GM23338 (cell line): Measurements from ENCODE around the gene PHYHIPL. TPM values are rescaled to one million over a fixed set of nuclear protein-coding genes. Genes with fewer than 3 reads are reported as not detected.

Experiments used
- ATAC-seq: fragments of 200-7000 bp; cut with Tn5 transposase; 3 replicates; pipeline ENCODE4 v1.9.1; 2020
- DNase-seq: peaks from one replicate; pipeline ENCODE4 v3.0.0-alpha.2; 2015; ENCODE audit warnings: low spot score
- H2AFZ ChIP-seq: fragments of 200-600 bp; sonication (generic); 2 replicates; pipeline ENCODE4 v1.8.0; 2016; ENCODE audit warnings: antibody characterized with exemption, mild to moderate bottlenecking, moderate library complexity
- H3F3A ChIP-seq: fragments of 200-600 bp; sonication (generic); replicated peaks from 2 replicates; pipeline ENCODE4 v1.8.0; 2017; ENCODE audit warnings: antibody characterized with exemption, mixed run types, low read depth
- H3K27ac ChIP-seq: fragments of 200-600 bp; sonication (generic); 2 replicates; pipeline ENCODE4 v1.6.1; 2016; ENCODE audit warnings: low read depth
- H3K27me3 ChIP-seq: fragments of 200-600 bp; sonication (generic); 2 replicates; pipeline ENCODE4 v1.8.0; 2016; ENCODE audit warnings: mild to moderate bottlenecking, mixed run types, moderate library complexity; ENCODE audit not compliant: insufficient read depth
- H3K36me3 ChIP-seq: fragments of 200-600 bp; sonication (generic); 2 replicates; pipeline ENCODE4 v1.8.0; 2016; ENCODE audit warnings: mild to moderate bottlenecking; ENCODE audit not compliant: insufficient read depth
- H3K4me1 ChIP-seq: fragments of 200-600 bp; sonication (generic); 2 replicates; pipeline ENCODE4 v1.8.0; 2016; ENCODE audit warnings: mild to moderate bottlenecking, moderate library complexity; ENCODE audit not compliant: insufficient read depth
- H3K4me2 ChIP-seq: fragments of 200-600 bp; sonication (generic); 2 replicates; pipeline ENCODE4 v1.7.1; 2017; ENCODE audit warnings: mixed run types
- H3K4me3 ChIP-seq: fragments of 200-600 bp; sonication (generic); 2 replicates; pipeline ENCODE4 v1.6.1; 2016; ENCODE audit warnings: mixed run types
- H3K79me2 ChIP-seq: fragments of 200-600 bp; sonication (generic); replicated peaks from 2 replicates; pipeline ENCODE4 v1.8.0; 2017; ENCODE audit warnings: mild to moderate bottlenecking; ENCODE audit not compliant: insufficient read depth
- H3K9me2 ChIP-seq: fragments of 200-600 bp; sonication (generic); 2 replicates; pipeline ENCODE4 v1.8.0; 2017; ENCODE audit not compliant: insufficient read depth
- H4K20me1 ChIP-seq: fragments of 200-600 bp; sonication (generic); replicated peaks from 2 replicates; pipeline ENCODE4 v1.8.0; 2017; ENCODE audit warnings: mild to moderate bottlenecking; ENCODE audit not compliant: insufficient read depth
- H3K27ac Mint-ChIP-seq: 2 replicates; pipeline ENCODE4 v1.8.0; 2020; ENCODE audit warnings: inconsistent platforms, mild to moderate bottlenecking, moderate library complexity, mixed read lengths
- H3K27me3 Mint-ChIP-seq: 3 replicates; pipeline ENCODE4 v1.8.0; 2022; ENCODE audit warnings: low read depth, mild to moderate bottlenecking, moderate library complexity, mixed read lengths, inconsistent platforms; ENCODE audit not compliant: insufficient read depth, poor library complexity
- H3K36me3 Mint-ChIP-seq: 3 replicates; pipeline ENCODE4 v1.8.0; 2021; ENCODE audit warnings: low read depth, mild to moderate bottlenecking, inconsistent platforms, moderate library complexity, mixed read lengths
- H3K4me1 Mint-ChIP-seq: 3 replicates; pipeline ENCODE4 v1.8.0; 2020; ENCODE audit warnings: mild to moderate bottlenecking, inconsistent platforms, mixed read lengths
- H3K4me3 Mint-ChIP-seq: 3 replicates; pipeline ENCODE4 v1.8.0; 2021; ENCODE audit warnings: moderate library complexity, mild to moderate bottlenecking, inconsistent platforms, mixed read lengths
- H3K9me3 Mint-ChIP-seq: 3 replicates; pipeline ENCODE4 v1.8.0; 2020; ENCODE audit warnings: moderate library complexity, mild to moderate bottlenecking, inconsistent platforms, mixed read lengths
- CTCF ChIP-seq, 2 experiments: fragments of 200-600 bp in 1 of 2; sonication (generic) in 1 of 2; conservative IDR thresholded peaks; 2 replicates each; pipeline versions ENCODE4 v1.5.1 to v1.6.1; 2016 to 2017; ENCODE audit warnings: antibody characterized with exemption in 2 of 2, low read depth in 2 of 2, mild to moderate bottlenecking in 2 of 2, moderate library complexity in 1 of 2
- EZH2 ChIP-seq: fragments of 200-600 bp; sonication (generic); IDR thresholded peaks from one replicate; pipeline ENCODE4 v1.8.0; 2017; ENCODE audit warnings: antibody characterized with exemption, mild to moderate bottlenecking, low read depth; ENCODE audit not compliant: unreplicated experiment
- EZH2phosphoT487 ChIP-seq: fragments of 200-600 bp; sonication (generic); IDR thresholded peaks from one replicate; pipeline ENCODE4 v1.8.1; 2018; ENCODE audit warnings: antibody characterized with exemption; ENCODE audit not compliant: unreplicated experiment
- JUNB ChIP-seq: IDR thresholded peaks from one replicate; pipeline ENCODE4 v1.6.1; 2016; ENCODE audit warnings: antibody characterized with exemption; ENCODE audit not compliant: unreplicated experiment
- POLR2AphosphoS5 ChIP-seq: IDR thresholded peaks from 2 replicates; pipeline ENCODE4 v1.6.1; 2016; ENCODE audit warnings: antibody characterized with exemption, low read depth
- REST ChIP-seq: IDR thresholded peaks from one replicate; pipeline ENCODE4 v1.6.1; 2018; ENCODE audit warnings: antibody characterized with exemption; ENCODE audit not compliant: unreplicated experiment
- STAT1 ChIP-seq: IDR thresholded peaks from one replicate; pipeline ENCODE4 v1.6.1; 2016; ENCODE audit warnings: antibody characterized with exemption; ENCODE audit not compliant: unreplicated experiment
- ZNF114 ChIP-seq: fragments of 250-450 bp; sonication (Bioruptor Pico); IDR thresholded peaks from 2 replicates; pipeline ENCODE4 v1.5.0; 2020; ENCODE audit warnings: mild to moderate bottlenecking, moderate library complexity
- polyA plus RNA-seq: library from polyadenylated mRNA; unstranded; fragments of >200 nt; fragmentation: Nextera tagmentation; extraction: Ambion mirVana; gene quantifications from 2 replicates; pipeline ENCODE4 v1.2.1, GENCODE V29; 2016
- total RNA-seq: library from RNA; depleted of rRNA; stranded (reverse); fragments of >200 nt; shearing (Covaris generic); gene quantifications from 2 replicates; pipeline ENCODE4 v1.2.3, GENCODE V29; 2014

PHYHIPL gene
- total and polyA plus RNA-seq, 2 experiments from 2014 or later: 0.24 to 0.27 TPM

GRCh38 chr10:59190332-59190731 is 13.9 kb downstream of the PHYHIPL start (continued):
- TF ChIP-seq CTCF (conservative IDR thresholded peaks at IDR 0.05; ENCODE audit: low read depth in 2 of 2) (no peak), EZH2 (no peak), STAT1 (no peak), JUNB (no peak), REST (no peak)

GRCh38 chr10:59206204-59206720 is 29.8 kb downstream of the PHYHIPL start:
- Histone ChIP-seq H2AFZ (no peak overlapping the region), H3F3A (no peaks in the 10 kb centered on the region), H3K4me1 (peaks cover 4% of the 10 kb centered on the region; the same call in 1 of the 2 replicates), H3K9me2 (no peaks in the 10 kb centered on the region), H3K36me3 (no peaks in the 10 kb centered on the region), H3K27me3 (no peaks in the 10 kb centered on the region), H3K27ac (no peak overlapping the region), H3K4me3 (no peak overlapping the region), H4K20me1 (no peaks in the 10 kb centered on the region), H3K79me2 (no peaks in the 10 kb centered on the region), H3K4me2 (peak overlapping the region; percentile 15; the same call in 1 of the 2 replicates)
- TF ChIP-seq STAT1: no peak
- TF ChIP-seq POLR2AphosphoS5: no peak
- no peak for TF ChIP-seq JUNB
- no peak for TF ChIP-seq ZNF114 (CRISPR knock-in tag)
- TF ChIP-seq EZH2phosphoT487: no peak
- no peak for TF ChIP-seq CTCF (conservative IDR thresholded peaks at IDR 0.05; ENCODE audit: low read depth in 2 of 2)
- ATAC-seq: no peak
- Mint-ChIP-seq H3K4me3 (no peak overlapping the region), H3K4me1 (peaks cover 15% of the 10 kb centered on the region), H3K27ac (no peak overlapping the region), H3K36me3 (peaks cover 18% of the 10 kb centered on the region), H3K27me3 (no peaks in the 10 kb centered on the region), H3K9me3 (peaks cover 23% of the 10 kb centered on the region)
- DNase-seq: no peak
